Neutrophil (primary cell): ENCODE data around the gene OSGIN1.

Source experiments
- H3K27ac ChIP-seq: fragments of 200-600 bp; sonication (generic); 2 replicates; pipeline ENCODE4 v1.5.1; 2016; ENCODE audit warnings: mild to moderate bottlenecking, moderate library complexity
- H3K27me3 ChIP-seq: fragments of 200-600 bp; sonication (generic); 2 replicates; pipeline ENCODE4 v1.6.0; 2016; ENCODE audit warnings: mild to moderate bottlenecking
- H3K36me3 ChIP-seq: fragments of 200-600 bp; sonication (generic); 2 replicates; pipeline ENCODE4 v1.5.1; 2017
- H3K4me1 ChIP-seq, 2 experiments: fragments of 200-600 bp in 1 of 2; sonication (generic) in 1 of 2; 1 replicate in 1 of 2; 2 replicates in 1 of 2; pipeline versions ENCODE4 v1.5.1 to v1.6.1; 2013 to 2016; ENCODE audit warnings: low read depth in 1 of 2, low read length in 1 of 2, mild to moderate bottlenecking in 1 of 2, moderate library complexity in 1 of 2; ENCODE audit not compliant: control insufficient read depth in 1 of 2, insufficient read depth in 1 of 2
- H3K4me3 ChIP-seq, 2 experiments: fragments of 200-600 bp in 1 of 2; sonication (generic) in 1 of 2; 1 replicate in 1 of 2; 2 replicates in 1 of 2; pipeline ENCODE4 v1.5.1; 2013 to 2016; ENCODE audit warnings: low read depth in 1 of 2, low read length in 1 of 2, mild to moderate bottlenecking in 1 of 2, moderate library complexity in 1 of 2
- H3K9me3 ChIP-seq: fragments of 200-600 bp; sonication (generic); 2 replicates; pipeline ENCODE4 v1.5.1; 2016
- TF ChIP-seq, protein P1 (sequence below): fragments of 200-600 bp; sonication (generic); IDR thresholded peaks from 2 replicates; pipeline ENCODE4 v1.5.1; 2016; ENCODE audit warnings: antibody characterized with exemption

OSGIN1 gene

GRCh38 chr16:83959656-83960434 lies 6.8 kb downstream of the OSGIN1 start:
- no peaks in the 10 kb centered on the region for H3K36me3 ChIP-seq
- H3K4me1 ChIP-seq, result peaks cover 0 to 8% of the 10 kb centered on the region in 2 experiments
- H3K27me3 ChIP-seq, result peaks cover 15% of the 10 kb centered on the region
- no peak overlapping the region for H3K27ac ChIP-seq
- no peak overlapping the region for H3K4me3 ChIP-seq
- H3K9me3 ChIP-seq, result no peaks in the 10 kb centered on the region
- TF ChIP-seq, protein P1, sequence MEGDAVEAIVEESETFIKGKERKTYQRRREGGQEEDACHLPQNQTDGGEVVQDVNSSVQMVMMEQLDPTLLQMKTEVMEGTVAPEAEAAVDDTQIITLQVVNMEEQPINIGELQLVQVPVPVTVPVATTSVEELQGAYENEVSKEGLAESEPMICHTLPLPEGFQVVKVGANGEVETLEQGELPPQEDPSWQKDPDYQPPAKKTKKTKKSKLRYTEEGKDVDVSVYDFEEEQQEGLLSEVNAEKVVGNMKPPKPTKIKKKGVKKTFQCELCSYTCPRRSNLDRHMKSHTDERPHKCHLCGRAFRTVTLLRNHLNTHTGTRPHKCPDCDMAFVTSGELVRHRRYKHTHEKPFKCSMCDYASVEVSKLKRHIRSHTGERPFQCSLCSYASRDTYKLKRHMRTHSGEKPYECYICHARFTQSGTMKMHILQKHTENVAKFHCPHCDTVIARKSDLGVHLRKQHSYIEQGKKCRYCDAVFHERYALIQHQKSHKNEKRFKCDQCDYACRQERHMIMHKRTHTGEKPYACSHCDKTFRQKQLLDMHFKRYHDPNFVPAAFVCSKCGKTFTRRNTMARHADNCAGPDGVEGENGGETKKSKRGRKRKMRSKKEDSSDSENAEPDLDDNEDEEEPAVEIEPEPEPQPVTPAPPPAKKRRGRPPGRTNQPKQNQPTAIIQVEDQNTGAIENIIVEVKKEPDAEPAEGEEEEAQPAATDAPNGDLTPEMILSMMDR, result no peak

- no peaks in the 10 kb centered on the region for H3K9me3 ChIP-seq
Observed at GRCh38 chr16:83960521-83961249, 7.6 kb downstream of the OSGIN1 start.

GRCh38 chr16:83961591-83961990 lies 8.6 kb downstream of the OSGIN1 start:
- Histone ChIP-seq H3K9me3 (no peaks in the 10 kb centered on the region), H3K36me3 (peaks cover 4% of the 10 kb centered on the region)
- TF ChIP-seq, protein P1, result no peak

More at GRCh38 chr16:83960521-83961249, 7.6 kb downstream of the OSGIN1 start:
- H3K36me3 ChIP-seq, result peaks cover 4% of the 10 kb centered on the region
- TF ChIP-seq, protein P1, result no peak
- no peak overlapping the region for H3K4me3 ChIP-seq
- peaks cover 7% of the 10 kb centered on the region for H3K27me3 ChIP-seq
- H3K4me1 ChIP-seq, result peaks cover 0 to 7% of the 10 kb centered on the region in 2 experiments
- H3K27ac ChIP-seq, result no peak overlapping the region

GRCh38 chr16:83963277-83964119 lies 10.5 kb downstream of the OSGIN1 start:
- Histone ChIP-seq H3K4me3 (no peak overlapping the region), H3K27ac (no peak overlapping the region), H3K4me1 (peaks cover 0 to 4% of the 10 kb centered on the region in 2 experiments), H3K9me3 (no peaks in the 10 kb centered on the region), H3K27me3 (peaks cover 15% of the 10 kb centered on the region), H3K36me3 (peaks cover 4% of the 10 kb centered on the region)
- TF ChIP-seq, protein P1, result no peak

More at GRCh38 chr16:83961591-83961990, 8.6 kb downstream of the OSGIN1 start:
- no peaks in the 10 kb centered on the region for H3K27me3 ChIP-seq
- no peak overlapping the region for H3K27ac ChIP-seq
- no peak overlapping the region for H3K4me3 ChIP-seq
- peaks cover 0 to 4% of the 10 kb centered on the region in 2 experiments for H3K4me1 ChIP-seq
